Amniotic epithelial cell (primary cell): ENCODE data around the gene METTL8.
A peak's percentile ranks its signal among the peaks of the same experiment; 100 is the strongest.
"Not testable (repeated sequence)": the region's sequence is repeated elsewhere in the genome, so short reads cannot be mapped to it uniquely, and the experiment has no call there.

ENCODE experiments used
- DNase-seq: peaks from one replicate; pipeline ENCODE4 v3.0.0-alpha.2; 2010; ENCODE audit warnings: low read depth

Gene METTL8

DNA sequence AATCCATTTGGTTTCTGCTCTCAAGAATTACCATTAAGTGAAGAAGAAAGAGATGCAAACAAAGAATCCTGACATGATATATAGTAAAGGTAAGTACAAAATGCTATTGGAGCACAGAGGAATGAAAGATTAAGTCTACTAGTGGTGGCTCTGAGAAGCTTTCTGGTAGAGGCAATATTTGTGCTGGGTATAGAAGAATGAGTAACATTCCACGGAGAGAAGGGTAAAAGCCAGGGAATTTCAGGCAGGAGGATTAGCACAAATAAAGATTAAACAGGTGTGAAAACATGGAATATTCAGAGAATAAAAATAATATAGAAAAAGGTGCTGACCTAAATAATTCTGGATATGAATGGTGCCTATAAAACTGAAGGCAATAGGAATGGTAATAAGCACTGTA lies 31.8 kb downstream of the METTL8 start:
- no peak for DNase-seq

DNA sequence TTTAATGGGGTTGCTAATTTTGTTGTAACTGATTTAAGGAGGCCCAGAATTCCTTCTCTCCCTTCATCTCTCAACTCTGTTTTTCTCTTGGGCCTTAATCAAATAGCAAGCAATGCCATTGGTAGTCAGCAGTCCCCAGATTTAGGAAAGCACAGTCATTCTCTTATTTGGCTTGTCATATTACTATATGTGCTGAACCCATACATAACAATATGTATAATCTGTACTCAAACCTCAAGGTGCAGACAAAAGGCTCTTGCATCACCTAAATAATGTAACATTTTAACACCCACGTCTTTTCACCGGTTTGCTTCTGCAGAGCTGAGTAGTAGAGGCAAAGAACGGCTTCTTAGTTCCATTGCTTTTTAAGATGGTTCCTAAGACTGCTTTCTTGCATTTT lies 33.4 kb downstream of the METTL8 start:
- DNase-seq, result no peak

GRCh38 chr2:171399292-171399691 lies 34.5 kb downstream of the METTL8 start:
- no peak for DNase-seq

GRCh38 chr2:171394164-171394740 lies 39.5 kb downstream of the METTL8 start:
- DNase-seq, result peak; percentile 22

DNA sequence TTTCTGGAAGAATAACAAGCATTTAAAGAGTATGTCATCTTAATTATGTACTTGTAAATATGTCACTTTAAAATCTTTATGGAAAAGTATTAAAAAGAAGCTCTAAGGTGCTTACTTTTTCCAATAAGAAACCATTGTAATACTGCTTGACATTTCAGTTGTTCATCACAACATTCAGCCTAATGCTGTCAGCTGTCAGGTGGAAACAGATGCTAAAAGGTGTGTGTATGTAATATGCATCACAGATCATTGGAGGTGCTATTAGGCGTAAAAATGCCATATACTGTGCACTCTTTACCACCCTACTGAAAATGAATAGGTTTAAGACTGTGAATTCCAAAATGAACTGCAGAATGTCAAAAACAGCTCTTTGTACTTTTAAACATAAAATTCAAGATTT lies 40.3 kb downstream of the METTL8 start:
- DNase-seq, result no peak

DNA sequence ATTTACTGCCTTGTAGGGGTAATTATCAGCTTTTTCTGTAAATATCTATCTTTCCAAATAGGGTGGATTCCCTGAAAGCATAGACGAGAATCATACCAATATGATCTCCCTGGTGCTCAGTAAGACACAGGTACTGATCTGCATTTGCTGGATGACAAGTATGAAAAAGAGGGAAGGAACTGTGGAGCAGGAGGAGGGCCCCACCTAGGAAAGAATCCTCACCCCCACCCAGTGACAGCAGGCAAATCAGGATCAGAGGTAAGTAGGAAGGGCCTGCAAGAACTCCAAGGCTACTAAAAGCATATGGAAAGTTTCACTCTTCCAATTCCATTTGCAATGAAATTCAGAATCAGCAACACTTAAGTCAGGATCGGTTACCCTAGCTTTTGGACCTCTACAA lies 42.3 kb downstream of the METTL8 start:
- DNase-seq, result no peak

DNA sequence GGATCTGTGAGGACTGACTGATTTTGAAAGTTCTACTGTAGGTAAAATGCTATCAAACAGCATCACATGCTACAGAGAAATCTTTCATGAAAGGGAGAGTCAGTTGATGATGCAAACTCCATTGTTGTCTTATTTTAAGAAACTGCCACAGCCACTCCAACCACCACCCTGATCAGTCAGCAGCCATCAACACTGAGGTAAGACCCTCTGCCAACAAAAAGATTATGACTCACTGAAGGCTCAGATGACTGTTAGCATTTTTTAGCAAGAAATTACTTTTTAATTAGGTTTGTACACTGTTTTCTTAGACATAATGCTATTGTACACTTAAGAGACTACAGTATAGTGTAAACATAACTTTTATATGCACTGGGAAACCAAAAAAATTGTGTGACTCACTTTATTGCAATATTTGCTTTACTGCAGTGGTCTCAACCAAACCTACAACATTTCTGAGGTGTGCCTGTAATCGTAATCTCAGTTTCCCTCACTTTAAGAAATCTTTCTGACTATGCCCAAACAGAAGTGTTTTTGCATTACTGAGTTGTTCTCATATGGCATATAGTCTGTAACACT lies 42.8 kb downstream of the METTL8 start:
- DNase-seq, result peak; percentile 35

DNA sequence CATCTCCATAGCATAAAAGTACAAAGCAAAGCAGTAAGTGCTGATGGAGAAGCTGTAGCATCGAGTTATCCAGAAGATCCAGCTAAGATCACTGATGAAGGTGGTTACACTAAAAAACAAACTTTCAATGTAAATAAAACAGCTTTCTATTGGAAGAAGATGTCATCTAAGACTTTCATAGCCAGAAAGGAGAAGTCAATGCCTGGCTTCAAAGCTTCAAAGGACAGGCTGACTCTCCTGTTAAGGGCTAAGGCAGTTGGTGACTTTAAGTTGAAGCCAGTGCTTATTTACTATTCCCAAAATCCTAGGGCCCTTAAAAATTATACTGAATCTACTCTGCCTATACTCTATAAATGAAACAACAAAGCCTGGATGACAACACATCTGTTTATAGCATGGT lies 44.0 kb downstream of the METTL8 start:
- DNase-seq, result no peak

- no peak for DNase-seq
Observed at GRCh38 chr2:171389325-171389724, 44.5 kb downstream of the METTL8 start.

GRCh38 chr2:171387052-171387451 lies 46.7 kb downstream of the METTL8 start:
- DNase-seq, result no peak

DNA sequence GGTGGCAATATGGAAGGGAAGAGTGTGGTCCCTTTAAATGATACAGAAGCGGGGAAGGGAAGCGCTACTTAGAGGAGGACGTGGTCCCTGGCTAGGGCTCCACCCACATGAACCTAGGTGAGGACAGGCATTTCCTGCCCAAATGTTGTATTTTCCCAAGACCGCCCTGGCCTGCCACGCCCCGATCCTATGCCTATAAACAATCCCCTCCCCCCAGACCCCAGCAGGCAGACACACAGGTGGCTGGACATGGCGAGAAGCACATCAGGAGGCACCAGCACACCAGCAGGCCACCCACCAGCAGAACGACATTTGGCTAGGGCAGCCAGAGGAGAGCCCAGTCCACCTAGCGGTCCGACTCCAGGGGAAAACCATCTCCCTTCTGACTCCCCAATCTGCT lies 47.2 kb downstream of the METTL8 start:
- DNase-seq, result no peak

DNA sequence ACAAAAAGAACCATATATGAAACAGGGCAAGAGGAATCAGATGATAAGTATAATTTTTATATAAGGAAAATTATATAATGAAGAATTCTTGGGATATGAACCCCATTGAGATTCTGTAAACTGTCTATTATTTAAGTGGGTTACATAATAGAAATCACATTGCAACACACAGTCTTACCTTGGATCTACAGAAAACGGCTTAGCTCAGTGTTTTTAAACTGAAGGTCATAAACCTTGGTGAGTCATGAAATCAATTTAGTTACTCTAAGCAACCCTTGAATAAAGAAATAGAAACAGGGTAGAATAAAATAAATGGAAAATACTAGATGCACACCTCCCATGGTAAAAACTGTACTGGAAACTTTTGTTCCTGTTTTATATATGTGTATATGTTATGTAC lies 50.7 kb downstream of the METTL8 start:
- peak; percentile 5 for DNase-seq

DNA sequence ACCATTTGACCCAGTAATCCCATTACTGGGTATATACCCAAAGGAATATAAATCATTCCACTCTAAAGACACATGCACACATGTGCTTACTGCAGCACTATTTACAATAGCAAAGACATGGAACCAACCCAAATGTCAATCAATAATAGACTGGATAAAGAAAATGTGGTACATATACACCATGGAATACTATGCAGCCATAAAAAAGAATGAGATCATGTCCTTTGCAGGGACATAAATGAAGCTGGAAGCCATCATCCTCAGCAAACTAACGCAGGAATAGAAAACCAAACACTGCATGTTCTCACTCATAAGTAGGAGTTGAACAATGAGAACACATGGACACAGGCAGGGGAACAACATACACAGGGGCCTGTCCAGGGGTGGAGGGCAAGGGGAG lies 51.6 kb downstream of the METTL8 start:
- not testable (repeated sequence) for DNase-seq

- DNase-seq, result not testable (repeated sequence)
Observed at GRCh38 chr2:171377852-171378251, 55.9 kb downstream of the METTL8 start.

DNA sequence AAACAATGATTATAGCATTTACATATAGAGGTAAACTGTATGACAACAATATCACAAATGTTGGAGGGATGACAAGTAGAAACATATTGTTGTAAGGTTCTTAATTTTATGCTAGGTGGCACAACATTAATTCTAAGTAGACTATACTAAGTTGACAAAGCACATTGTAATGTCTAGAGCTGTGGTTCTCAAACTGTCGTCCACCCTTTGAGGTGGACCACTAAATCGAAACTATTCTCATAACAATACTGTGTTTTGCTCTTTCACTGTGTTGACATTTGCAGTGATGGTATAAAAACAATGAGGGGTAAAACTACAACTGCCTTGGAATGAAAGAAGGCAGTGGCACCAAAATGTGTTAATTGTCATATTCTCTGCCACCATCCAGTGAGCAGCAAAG lies 66.1 kb downstream of the METTL8 start:
- no peak for DNase-seq

DNA sequence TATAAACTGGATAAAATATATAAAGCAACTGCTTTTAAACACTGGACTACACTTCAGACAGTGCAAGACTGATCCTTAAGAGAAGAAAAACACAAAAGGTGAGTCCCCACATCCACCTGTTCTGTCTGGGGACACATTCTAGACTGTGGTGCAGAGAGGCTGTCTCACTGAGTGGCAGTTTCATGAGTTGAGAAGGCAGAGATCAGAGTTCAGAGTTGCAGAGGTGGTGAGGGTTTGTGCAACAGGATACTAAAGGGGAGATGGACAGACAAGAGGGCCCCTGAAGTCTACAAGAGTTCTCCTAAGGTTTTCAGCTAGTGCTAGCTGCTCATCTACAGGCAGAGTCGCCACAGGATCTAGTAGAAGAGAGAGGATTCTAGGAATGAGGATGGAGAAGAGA lies 68.0 kb downstream of the METTL8 start:
- DNase-seq, result no peak

- no peak for DNase-seq
Observed at GRCh38 chr2:171365232-171365631, 68.6 kb downstream of the METTL8 start.

GRCh38 chr2:171362396-171362795 lies 71.4 kb downstream of the METTL8 start:
- no peak for DNase-seq

GRCh38 chr2:171360905-171361304 lies 72.9 kb downstream of the METTL8 start:
- DNase-seq, result no peak

- DNase-seq, result not testable (repeated sequence)
Observed at GRCh38 chr2:171353746-171354145, 80.0 kb downstream of the METTL8 start.

GRCh38 chr2:171348056-171348455 lies 85.7 kb downstream of the METTL8 start:
- no peak for DNase-seq

GRCh38 chr2:171347591-171348032 lies 86.2 kb downstream of the METTL8 start:
- peak; percentile 61 for DNase-seq

DNA sequence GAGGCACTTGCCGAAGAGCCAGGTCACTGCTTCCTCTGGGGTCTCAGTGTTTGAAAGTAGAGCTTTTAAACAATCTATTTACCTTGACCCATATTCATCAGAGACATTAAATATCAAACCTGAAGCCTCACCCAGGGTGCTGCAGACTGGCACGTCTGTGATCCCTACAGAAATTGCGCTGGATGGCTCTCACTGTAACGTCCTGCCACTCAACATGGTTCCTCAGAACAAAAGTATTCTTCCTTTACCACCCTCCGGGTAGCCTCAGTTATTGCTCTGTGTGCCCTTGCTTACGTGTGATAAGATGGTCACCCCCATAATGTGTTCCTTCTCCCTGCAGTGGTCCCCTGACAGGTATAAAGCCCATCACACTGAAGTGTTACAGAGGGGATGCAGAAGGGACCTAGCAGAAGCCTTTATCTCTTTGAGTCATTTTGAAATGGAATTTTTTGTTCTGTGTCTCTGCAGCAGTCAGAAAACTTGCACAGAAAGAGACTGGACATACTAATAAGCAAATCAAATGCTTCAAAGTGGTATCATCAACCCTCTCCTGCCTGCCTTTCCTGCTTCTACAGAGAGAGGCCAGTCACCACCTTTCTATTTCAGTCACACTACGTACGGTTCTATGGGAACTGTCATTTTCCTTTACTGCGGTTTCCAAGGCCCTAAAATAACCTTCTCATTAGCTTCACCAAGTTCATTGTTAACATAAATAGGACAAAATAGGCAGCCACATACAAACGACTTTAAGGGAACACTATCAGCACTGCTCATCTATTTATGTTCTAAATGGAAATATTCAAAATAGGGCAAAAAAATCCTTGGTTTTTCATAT lies 86.8 kb downstream of the METTL8 start:
- DNase-seq, result no peak
